ENCODE data around the gene BCL11B. TPM values are rescaled to one million over a fixed set of nuclear protein-coding genes. Genes with fewer than 3 reads are reported as not detected.

The BCL11B gene
- total and polyA plus RNA-seq, 4 donors = 0.04 to 0.42 (median 0.16) TPM

DNA sequence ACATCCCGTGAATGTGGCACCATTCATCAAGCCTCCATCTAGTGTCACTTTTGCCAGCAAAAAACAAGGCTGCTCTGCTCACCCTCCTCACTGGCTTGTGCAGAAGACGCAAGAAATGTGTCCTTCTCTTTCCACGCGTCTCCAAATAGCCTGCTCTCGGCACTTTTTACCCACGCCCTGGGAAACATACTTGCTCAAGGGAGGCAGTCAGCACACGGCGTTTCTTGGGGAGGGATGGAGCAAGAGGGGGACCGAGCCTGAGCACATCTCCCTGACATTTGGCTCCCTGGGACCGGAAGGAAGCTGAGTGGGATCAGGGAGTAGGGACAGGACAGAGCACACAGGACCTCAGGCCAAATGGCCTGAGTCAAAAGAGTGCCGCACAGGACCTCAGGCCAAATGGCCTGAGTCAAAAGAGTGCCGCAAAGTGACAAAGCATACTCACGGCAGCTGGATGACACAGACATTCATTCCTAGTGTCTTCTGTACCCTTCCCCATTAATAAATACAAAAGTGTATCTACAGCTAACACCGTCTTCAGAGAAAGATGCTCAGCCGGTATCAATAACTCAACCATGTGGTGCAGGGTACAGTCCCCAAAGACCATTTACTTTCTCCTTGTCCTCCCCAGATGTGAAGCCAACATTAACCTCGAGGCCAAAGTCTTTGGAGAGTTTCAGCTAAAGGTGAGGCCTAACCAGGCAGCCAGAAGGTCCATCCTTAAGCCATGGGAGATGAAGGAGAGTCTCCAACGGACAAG is 7.1 kb downstream of the BCL11B start:
- H3K27me3 ChIP-seq (ENCODE audit: control insufficient read depth in 4 of 4, insufficient read depth in 4 of 4, low read length in 3 of 4) = peaks cover 2 to 12% (median 9%) of the 10 kb centered on the region in 4 donors
- H3K36me3 ChIP-seq (ENCODE audit: control insufficient read depth in 4 of 4, insufficient read depth in 3 of 4, low read depth in 1 of 4, low read length in 3 of 4) = no peaks in the 10 kb centered on the region
- H3K4me3 ChIP-seq (ENCODE audit: low read depth in 1 of 3, low read length in 3 of 3) = no peak overlapping the region
- 66% methylated on average over 17 of the region's 17 CpGs for WGBS
- H3K27ac ChIP-seq (ENCODE audit: low read depth in 1 of 2, low read length in 2 of 2) = no peak overlapping the region
- no peaks in the 10 kb centered on the region for H3K9me3 ChIP-seq (ENCODE audit: control insufficient read depth in 4 of 4, low read length in 3 of 4)
- peaks cover 0 to 4% (median 0%) of the 10 kb centered on the region in 4 donors for H3K4me1 ChIP-seq (ENCODE audit: control insufficient read depth in 4 of 4, insufficient read depth in 4 of 4, low read length in 3 of 4)
- DNase-seq (ENCODE audit: low spot score) = no peak
- no peak for TF ChIP-seq YY1 (IDR thresholded peaks at IDR 0.05)
- no peak for TF ChIP-seq FOXA1 (IDR thresholded peaks at IDR 0.05)
- TF ChIP-seq, protein P1, sequence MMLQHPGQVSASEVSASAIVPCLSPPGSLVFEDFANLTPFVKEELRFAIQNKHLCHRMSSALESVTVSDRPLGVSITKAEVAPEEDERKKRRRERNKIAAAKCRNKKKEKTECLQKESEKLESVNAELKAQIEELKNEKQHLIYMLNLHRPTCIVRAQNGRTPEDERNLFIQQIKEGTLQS (IDR thresholded peaks at IDR 0.05) = no peak
- no peak for TF ChIP-seq JUND (IDR thresholded peaks at IDR 0.05)
- H3K9ac ChIP-seq (ENCODE audit: low read depth in 1 of 2, low read length in 2 of 2) = no peak overlapping the region

- Histone ChIP-seq H3K4me3 (ENCODE audit: low read depth in 1 of 3, low read length in 3 of 3) (no peak overlapping the region), H3K27me3 (ENCODE audit: control insufficient read depth in 4 of 4, insufficient read depth in 4 of 4, low read length in 3 of 4) (peaks cover 2 to 12% (median 8%) of the 10 kb centered on the region in 4 donors), H3K36me3 (ENCODE audit: control insufficient read depth in 4 of 4, insufficient read depth in 3 of 4, low read depth in 1 of 4, low read length in 3 of 4) (no peaks in the 10 kb centered on the region), H3K9me3 (ENCODE audit: control insufficient read depth in 4 of 4, low read length in 3 of 4) (no peaks in the 10 kb centered on the region), H3K9ac (ENCODE audit: low read depth in 1 of 2, low read length in 2 of 2) (no peak overlapping the region), H3K4me1 (ENCODE audit: control insufficient read depth in 4 of 4, insufficient read depth in 4 of 4, low read length in 3 of 4) (peaks cover 0 to 4% (median 0%) of the 10 kb centered on the region in 4 donors), H3K27ac (ENCODE audit: low read depth in 1 of 2, low read length in 2 of 2) (no peak overlapping the region)
- DNase-seq (ENCODE audit: low spot score) = no peak
- WGBS = 60% methylated on average over 8 of the region's 8 CpGs
- TF ChIP-seq, protein P2, sequence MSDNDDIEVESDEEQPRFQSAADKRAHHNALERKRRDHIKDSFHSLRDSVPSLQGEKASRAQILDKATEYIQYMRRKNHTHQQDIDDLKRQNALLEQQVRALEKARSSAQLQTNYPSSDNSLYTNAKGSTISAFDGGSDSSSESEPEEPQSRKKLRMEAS (IDR thresholded peaks at IDR 0.05) = no peak
- no peak for TF ChIP-seq CTCF (IDR thresholded peaks at IDR 0.05; ENCODE audit: low read depth, low read length, missing input control)
- TF ChIP-seq, protein P1 (IDR thresholded peaks at IDR 0.05) = no peak
- no peak for TF ChIP-seq HNF4A (conservative IDR thresholded peaks at IDR 0.05)
- no peak for TF ChIP-seq JUND (IDR thresholded peaks at IDR 0.05)
- no peak for TF ChIP-seq HNF4G (IDR thresholded peaks at IDR 0.05)
- no peak for TF ChIP-seq YY1 (IDR thresholded peaks at IDR 0.05)
- no peak for TF ChIP-seq RXRA (IDR thresholded peaks at IDR 0.05)
- TF ChIP-seq RAD21 (IDR thresholded peaks at IDR 0.05) = no peak
- TF ChIP-seq NR2F2 (IDR thresholded peaks at IDR 0.05) = no peak
- TF ChIP-seq ZBTB33 (IDR thresholded peaks at IDR 0.05) = no peak
- TF ChIP-seq EGR1 (IDR thresholded peaks at IDR 0.05; ENCODE audit: low read depth in 2 of 2) = no peak
- no peak for TF ChIP-seq FOXA1 (IDR thresholded peaks at IDR 0.05)
- TF ChIP-seq FOXA2 (IDR thresholded peaks at IDR 0.05) = no peak
- TF ChIP-seq GABPA (IDR thresholded peaks at IDR 0.05 in 1 of 2, conservative IDR thresholded peaks at IDR 0.05 in 1 of 2) = no peak
- no peak for TF ChIP-seq TAF1 (conservative IDR thresholded peaks at IDR 0.05)
- TF ChIP-seq, protein P3, sequence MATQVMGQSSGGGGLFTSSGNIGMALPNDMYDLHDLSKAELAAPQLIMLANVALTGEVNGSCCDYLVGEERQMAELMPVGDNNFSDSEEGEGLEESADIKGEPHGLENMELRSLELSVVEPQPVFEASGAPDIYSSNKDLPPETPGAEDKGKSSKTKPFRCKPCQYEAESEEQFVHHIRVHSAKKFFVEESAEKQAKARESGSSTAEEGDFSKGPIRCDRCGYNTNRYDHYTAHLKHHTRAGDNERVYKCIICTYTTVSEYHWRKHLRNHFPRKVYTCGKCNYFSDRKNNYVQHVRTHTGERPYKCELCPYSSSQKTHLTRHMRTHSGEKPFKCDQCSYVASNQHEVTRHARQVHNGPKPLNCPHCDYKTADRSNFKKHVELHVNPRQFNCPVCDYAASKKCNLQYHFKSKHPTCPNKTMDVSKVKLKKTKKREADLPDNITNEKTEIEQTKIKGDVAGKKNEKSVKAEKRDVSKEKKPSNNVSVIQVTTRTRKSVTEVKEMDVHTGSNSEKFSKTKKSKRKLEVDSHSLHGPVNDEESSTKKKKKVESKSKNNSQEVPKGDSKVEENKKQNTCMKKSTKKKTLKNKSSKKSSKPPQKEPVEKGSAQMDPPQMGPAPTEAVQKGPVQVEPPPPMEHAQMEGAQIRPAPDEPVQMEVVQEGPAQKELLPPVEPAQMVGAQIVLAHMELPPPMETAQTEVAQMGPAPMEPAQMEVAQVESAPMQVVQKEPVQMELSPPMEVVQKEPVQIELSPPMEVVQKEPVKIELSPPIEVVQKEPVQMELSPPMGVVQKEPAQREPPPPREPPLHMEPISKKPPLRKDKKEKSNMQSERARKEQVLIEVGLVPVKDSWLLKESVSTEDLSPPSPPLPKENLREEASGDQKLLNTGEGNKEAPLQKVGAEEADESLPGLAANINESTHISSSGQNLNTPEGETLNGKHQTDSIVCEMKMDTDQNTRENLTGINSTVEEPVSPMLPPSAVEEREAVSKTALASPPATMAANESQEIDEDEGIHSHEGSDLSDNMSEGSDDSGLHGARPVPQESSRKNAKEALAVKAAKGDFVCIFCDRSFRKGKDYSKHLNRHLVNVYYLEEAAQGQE (IDR thresholded peaks at IDR 0.05) = no peak
Observed at GRCh38 chr14:99263564-99264330, 8.2 kb downstream of the BCL11B start.

All from liver (tissue), 9 donors.